IMR-90 (cell line): ENCODE measurements around the gene RPS28.

Source experiments
- FOS ChIP-seq: fragments of 150-350 bp; IDR thresholded peaks from 2 replicates; pipeline ENCODE4 v1.6.1; 2016; ENCODE audit warnings: low read depth, low read length
- POLR2A ChIP-seq: IDR thresholded peaks from 2 replicates; pipeline ENCODE4 v1.6.1; 2012; ENCODE audit warnings: mild to moderate bottlenecking, low read depth, low read length
- TF ChIP-seq, protein P1 (sequence below): conservative IDR thresholded peaks from 2 replicates; pipeline ENCODE4 v1.5.1; 2012; ENCODE audit warnings: mild to moderate bottlenecking, low read depth, low read length, improper control_type of control experiment

DNA sequence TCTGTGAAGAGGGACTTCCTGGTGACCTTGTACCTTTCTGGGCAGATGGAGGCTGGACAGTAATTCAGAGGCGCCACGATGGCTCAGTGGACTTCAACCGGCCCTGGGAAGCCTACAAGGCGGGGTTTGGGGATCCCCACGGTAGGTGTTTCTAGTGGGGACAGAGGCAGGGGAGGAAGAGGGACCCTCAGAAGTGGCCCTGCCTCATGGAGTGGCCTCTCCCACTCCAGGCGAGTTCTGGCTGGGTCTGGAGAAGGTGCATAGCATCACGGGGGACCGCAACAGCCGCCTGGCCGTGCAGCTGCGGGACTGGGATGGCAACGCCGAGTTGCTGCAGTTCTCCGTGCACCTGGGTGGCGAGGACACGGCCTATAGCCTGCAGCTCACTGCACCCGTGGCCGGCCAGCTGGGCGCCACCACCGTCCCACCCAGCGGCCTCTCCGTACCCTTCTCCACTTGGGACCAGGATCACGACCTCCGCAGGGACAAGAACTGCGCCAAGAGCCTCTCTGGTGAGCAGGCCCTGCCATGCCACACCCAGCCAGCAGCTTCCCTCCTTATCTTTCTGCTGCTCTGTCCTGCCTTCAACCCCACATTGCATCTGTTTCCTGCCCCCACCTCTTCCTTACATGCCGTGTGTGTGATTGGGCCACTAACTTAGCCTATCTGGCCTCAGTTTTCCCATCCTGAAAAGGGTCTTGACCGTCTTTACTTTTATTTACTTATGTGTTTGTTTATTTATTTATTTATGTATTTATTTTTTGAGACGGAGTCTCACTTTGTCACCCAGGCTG lies 49.9 kb downstream of the RPS28 start:
- TF ChIP-seq, protein P1, sequence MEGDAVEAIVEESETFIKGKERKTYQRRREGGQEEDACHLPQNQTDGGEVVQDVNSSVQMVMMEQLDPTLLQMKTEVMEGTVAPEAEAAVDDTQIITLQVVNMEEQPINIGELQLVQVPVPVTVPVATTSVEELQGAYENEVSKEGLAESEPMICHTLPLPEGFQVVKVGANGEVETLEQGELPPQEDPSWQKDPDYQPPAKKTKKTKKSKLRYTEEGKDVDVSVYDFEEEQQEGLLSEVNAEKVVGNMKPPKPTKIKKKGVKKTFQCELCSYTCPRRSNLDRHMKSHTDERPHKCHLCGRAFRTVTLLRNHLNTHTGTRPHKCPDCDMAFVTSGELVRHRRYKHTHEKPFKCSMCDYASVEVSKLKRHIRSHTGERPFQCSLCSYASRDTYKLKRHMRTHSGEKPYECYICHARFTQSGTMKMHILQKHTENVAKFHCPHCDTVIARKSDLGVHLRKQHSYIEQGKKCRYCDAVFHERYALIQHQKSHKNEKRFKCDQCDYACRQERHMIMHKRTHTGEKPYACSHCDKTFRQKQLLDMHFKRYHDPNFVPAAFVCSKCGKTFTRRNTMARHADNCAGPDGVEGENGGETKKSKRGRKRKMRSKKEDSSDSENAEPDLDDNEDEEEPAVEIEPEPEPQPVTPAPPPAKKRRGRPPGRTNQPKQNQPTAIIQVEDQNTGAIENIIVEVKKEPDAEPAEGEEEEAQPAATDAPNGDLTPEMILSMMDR: no peak
- TF ChIP-seq FOS (no peak), POLR2A (no peak)
